ENCODE data around the gene GJD4. TPM values are rescaled to one million over a fixed set of nuclear protein-coding genes. Genes with fewer than 3 reads are reported as not detected.

Gene GJD4
- polyA plus RNA-seq, 1 donor from 2014 or later = not detected

DNA sequence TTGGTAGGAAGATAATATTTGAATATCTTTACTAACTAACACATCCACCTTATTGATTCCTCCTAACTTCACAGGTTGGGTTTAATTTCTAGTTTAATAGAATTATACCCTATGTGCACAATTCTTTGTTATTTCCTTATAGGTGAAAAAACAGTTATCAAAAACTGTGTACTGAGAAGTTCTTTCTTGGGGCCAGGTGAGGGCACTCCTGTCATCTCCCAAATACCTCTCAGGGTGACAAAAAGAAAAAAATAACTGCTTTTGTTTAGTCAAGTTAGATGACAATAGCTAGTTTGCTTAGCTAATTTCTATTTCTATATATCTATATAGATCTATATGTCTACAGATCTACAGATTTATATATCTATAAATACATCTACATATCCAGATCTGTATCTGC is 26.9 kb downstream of the GJD4 start:
- Histone ChIP-seq H3K27ac (ENCODE audit: low read length) (no peak overlapping the region), H4K20me1 (ENCODE audit: insufficient read depth) (no peaks in the 10 kb centered on the region), H3K4me2 (ENCODE audit: low read length) (no peak overlapping the region), H2AFZ (ENCODE audit: low read depth, low read length) (no peak overlapping the region), H3K27me3 (ENCODE audit: insufficient read depth, low read depth, low read length) (no peaks in the 10 kb centered on the region), H3K4me3 (ENCODE audit: low read length) (no peak overlapping the region), H3F3A (ENCODE audit: insufficient read depth, low read length, poor library complexity, severe bottlenecking) (no peaks in the 10 kb centered on the region), H3K9me2 (ENCODE audit: insufficient read depth, low read length) (no peaks in the 10 kb centered on the region), H3K9ac (ENCODE audit: low read length) (no peak overlapping the region), H3K79me2 (replicated peaks; ENCODE audit: insufficient read depth, low read length) (no peaks in the 10 kb centered on the region), H3K36me3 (ENCODE audit: insufficient read depth, low read length) (no peaks in the 10 kb centered on the region), H3K9me3 (ENCODE audit: low read length) (no peaks in the 10 kb centered on the region)
- no peak for TF ChIP-seq POLR2AphosphoS5 (IDR thresholded peaks at IDR 0.05)

DNA sequence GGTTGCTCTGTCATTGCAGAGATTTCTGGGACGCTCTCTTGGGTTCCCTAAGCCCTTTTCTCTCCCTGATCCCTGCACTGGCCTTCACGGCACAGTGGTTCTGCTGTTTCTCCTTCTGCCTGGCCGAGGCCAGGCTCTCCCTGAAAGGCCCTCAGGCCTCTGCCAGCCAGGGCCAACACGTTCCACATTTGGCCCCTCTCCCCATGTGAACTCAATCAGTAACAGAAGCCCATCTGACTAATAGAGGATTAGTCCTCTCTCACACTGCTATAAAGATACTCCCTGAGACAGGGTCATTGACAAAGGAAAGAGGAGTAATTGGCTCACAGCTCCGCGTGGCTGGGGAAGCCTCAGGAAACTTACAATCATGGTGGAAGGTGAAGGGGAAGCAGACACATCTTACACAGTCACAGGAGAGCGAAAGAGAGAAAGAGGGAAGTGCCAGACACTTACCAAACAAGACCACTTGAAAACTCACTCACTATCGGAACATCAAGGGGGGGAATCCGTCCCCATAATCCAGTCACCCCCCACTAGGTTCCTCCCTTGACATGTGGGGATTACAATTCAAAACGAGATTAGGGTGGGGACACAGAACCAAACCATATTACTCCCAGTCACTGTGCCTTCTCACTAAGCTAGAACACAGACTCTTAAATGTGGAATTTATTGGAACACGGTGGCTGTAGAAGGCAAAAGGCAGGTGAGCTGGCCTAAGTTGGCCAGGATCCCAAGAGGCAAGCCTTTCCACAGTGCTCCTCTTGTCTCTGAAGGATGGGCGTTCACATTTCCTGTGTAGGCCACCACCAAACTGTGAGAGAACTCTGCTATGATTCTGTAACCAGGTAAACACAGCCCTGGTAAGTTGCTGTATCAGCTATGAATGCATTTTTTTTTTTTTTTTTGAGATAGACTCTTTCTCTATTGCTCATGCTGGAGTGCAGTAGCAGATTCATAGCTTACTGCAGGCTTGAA is 28.2 kb downstream of the GJD4 start:
- Histone ChIP-seq H2AFZ (ENCODE audit: low read depth, low read length) (no peak overlapping the region), H3K36me3 (ENCODE audit: insufficient read depth, low read length) (no peaks in the 10 kb centered on the region), H3K9me3 (ENCODE audit: low read length) (no peaks in the 10 kb centered on the region), H4K20me1 (ENCODE audit: insufficient read depth) (no peaks in the 10 kb centered on the region), H3K4me2 (ENCODE audit: low read length) (no peak overlapping the region), H3K27ac (ENCODE audit: low read length) (no peak overlapping the region), H3F3A (ENCODE audit: insufficient read depth, low read length, poor library complexity, severe bottlenecking) (peaks cover 6% of the 10 kb centered on the region), H3K4me3 (ENCODE audit: low read length) (no peak overlapping the region), H3K9ac (ENCODE audit: low read length) (no peak overlapping the region), H3K79me2 (replicated peaks; ENCODE audit: insufficient read depth, low read length) (no peaks in the 10 kb centered on the region), H3K9me2 (ENCODE audit: insufficient read depth, low read length) (no peaks in the 10 kb centered on the region), H3K27me3 (ENCODE audit: insufficient read depth, low read depth, low read length) (peaks cover 4% of the 10 kb centered on the region)
- TF ChIP-seq RAD21 (conservative IDR thresholded peaks at IDR 0.05) (no peak), POLR2AphosphoS5 (IDR thresholded peaks at IDR 0.05) (no peak), EP300 (conservative IDR thresholded peaks at IDR 0.05; ENCODE audit: poor library complexity, severe bottlenecking) (no peak), EZH2 (IDR thresholded peaks at IDR 0.05; ENCODE audit: borderline replicate concordance, insufficient read depth, low read length, poor library complexity, severe bottlenecking) (no peak)
- TF ChIP-seq, protein P1, sequence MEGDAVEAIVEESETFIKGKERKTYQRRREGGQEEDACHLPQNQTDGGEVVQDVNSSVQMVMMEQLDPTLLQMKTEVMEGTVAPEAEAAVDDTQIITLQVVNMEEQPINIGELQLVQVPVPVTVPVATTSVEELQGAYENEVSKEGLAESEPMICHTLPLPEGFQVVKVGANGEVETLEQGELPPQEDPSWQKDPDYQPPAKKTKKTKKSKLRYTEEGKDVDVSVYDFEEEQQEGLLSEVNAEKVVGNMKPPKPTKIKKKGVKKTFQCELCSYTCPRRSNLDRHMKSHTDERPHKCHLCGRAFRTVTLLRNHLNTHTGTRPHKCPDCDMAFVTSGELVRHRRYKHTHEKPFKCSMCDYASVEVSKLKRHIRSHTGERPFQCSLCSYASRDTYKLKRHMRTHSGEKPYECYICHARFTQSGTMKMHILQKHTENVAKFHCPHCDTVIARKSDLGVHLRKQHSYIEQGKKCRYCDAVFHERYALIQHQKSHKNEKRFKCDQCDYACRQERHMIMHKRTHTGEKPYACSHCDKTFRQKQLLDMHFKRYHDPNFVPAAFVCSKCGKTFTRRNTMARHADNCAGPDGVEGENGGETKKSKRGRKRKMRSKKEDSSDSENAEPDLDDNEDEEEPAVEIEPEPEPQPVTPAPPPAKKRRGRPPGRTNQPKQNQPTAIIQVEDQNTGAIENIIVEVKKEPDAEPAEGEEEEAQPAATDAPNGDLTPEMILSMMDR (IDR thresholded peaks at IDR 0.05; ENCODE audit: poor library complexity, severe bottlenecking) = no peak

DNA sequence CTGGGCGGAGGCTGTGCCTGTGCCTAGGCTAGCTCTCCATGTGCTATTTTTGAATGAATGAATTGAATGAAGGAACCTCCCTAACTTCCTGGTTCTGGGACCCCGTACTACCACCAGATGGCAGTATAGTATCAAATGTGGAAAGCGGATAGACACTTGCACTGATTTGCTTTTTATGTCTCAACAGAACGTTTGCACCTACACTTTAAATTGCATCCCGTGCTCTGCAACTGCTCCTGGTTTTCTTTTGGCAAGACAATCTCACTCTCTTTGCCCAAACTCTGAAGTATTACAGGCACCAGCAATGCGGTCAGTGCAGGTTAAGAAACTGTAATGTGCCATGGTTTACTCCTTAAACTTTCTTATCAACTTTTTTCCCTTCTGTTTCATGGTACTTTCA is 30.4 kb downstream of the GJD4 start:
- TF ChIP-seq, protein P2, sequence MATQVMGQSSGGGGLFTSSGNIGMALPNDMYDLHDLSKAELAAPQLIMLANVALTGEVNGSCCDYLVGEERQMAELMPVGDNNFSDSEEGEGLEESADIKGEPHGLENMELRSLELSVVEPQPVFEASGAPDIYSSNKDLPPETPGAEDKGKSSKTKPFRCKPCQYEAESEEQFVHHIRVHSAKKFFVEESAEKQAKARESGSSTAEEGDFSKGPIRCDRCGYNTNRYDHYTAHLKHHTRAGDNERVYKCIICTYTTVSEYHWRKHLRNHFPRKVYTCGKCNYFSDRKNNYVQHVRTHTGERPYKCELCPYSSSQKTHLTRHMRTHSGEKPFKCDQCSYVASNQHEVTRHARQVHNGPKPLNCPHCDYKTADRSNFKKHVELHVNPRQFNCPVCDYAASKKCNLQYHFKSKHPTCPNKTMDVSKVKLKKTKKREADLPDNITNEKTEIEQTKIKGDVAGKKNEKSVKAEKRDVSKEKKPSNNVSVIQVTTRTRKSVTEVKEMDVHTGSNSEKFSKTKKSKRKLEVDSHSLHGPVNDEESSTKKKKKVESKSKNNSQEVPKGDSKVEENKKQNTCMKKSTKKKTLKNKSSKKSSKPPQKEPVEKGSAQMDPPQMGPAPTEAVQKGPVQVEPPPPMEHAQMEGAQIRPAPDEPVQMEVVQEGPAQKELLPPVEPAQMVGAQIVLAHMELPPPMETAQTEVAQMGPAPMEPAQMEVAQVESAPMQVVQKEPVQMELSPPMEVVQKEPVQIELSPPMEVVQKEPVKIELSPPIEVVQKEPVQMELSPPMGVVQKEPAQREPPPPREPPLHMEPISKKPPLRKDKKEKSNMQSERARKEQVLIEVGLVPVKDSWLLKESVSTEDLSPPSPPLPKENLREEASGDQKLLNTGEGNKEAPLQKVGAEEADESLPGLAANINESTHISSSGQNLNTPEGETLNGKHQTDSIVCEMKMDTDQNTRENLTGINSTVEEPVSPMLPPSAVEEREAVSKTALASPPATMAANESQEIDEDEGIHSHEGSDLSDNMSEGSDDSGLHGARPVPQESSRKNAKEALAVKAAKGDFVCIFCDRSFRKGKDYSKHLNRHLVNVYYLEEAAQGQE (IDR thresholded peaks at IDR 0.05; ENCODE audit: borderline replicate concordance) = no peak
- TF ChIP-seq RAD21 (conservative IDR thresholded peaks at IDR 0.05) (peak; percentile 97), EZH2 (IDR thresholded peaks at IDR 0.05; ENCODE audit: borderline replicate concordance, insufficient read depth, low read length, poor library complexity, severe bottlenecking) (no peak), EP300 (conservative IDR thresholded peaks at IDR 0.05; ENCODE audit: poor library complexity, severe bottlenecking) (no peak), MXI1 (conservative IDR thresholded peaks at IDR 0.05; ENCODE audit: poor library complexity, severe bottlenecking) (no peak), SMC3 (conservative IDR thresholded peaks at IDR 0.05; ENCODE audit: poor library complexity) (peak; percentile 99), POLR2AphosphoS5 (IDR thresholded peaks at IDR 0.05) (no peak), TAF1 (IDR thresholded peaks at IDR 0.05; ENCODE audit: low read depth) (no peak)
- TF ChIP-seq, protein P1 (IDR thresholded peaks at IDR 0.05; ENCODE audit: poor library complexity, severe bottlenecking) = peak; percentile 95
- no peak overlapping the region for H3K9ac ChIP-seq (ENCODE audit: low read length)
- peaks cover 6% of the 10 kb centered on the region for H3K27me3 ChIP-seq (ENCODE audit: insufficient read depth, low read depth, low read length)
- H2AFZ ChIP-seq (ENCODE audit: low read depth, low read length) = no peak overlapping the region
- peaks cover 6% of the 10 kb centered on the region for H3F3A ChIP-seq (ENCODE audit: insufficient read depth, low read length, poor library complexity, severe bottlenecking)
- H3K4me3 ChIP-seq (ENCODE audit: low read length) = no peak overlapping the region
- no peaks in the 10 kb centered on the region for H3K36me3 ChIP-seq (ENCODE audit: insufficient read depth, low read length)
- H3K4me2 ChIP-seq (ENCODE audit: low read length) = no peak overlapping the region
- H3K9me2 ChIP-seq (ENCODE audit: insufficient read depth, low read length) = no peaks in the 10 kb centered on the region
- no peaks in the 10 kb centered on the region for H3K79me2 ChIP-seq (replicated peaks; ENCODE audit: insufficient read depth, low read length)
- H3K9me3 ChIP-seq (ENCODE audit: low read length) = no peaks in the 10 kb centered on the region
- H4K20me1 ChIP-seq (ENCODE audit: insufficient read depth) = no peaks in the 10 kb centered on the region
- no peak overlapping the region for H3K27ac ChIP-seq (ENCODE audit: low read length)

Measured in neural cell (in vitro differentiated cells).